H9 (cell line): ENCODE results near the gene SLC35F3. TPM values are rescaled to one million over a fixed set of nuclear protein-coding genes. Genes with fewer than 3 reads are reported as not detected.

Experiments
- DNase-seq: peaks from one replicate; pipeline ENCODE4 v3.0.0-alpha.2; 2017
- H2AFZ ChIP-seq: one replicate; pipeline ENCODE4 v1.6.1; 2013; ENCODE audit warnings: mild to moderate bottlenecking, low read length, control low read depth, moderate library complexity
- H2AK5ac ChIP-seq: 2 replicates; pipeline ENCODE4 v1.6.1; 2013; ENCODE audit warnings: low read length, control low read depth, mixed read lengths; ENCODE audit not compliant: insufficient read length
- H2BK120ac ChIP-seq: one replicate; pipeline ENCODE4 v1.6.1; 2013; ENCODE audit warnings: low read depth, mild to moderate bottlenecking, low read length, control low read depth, inconsistent platforms; ENCODE audit not compliant: poor library complexity, severe bottlenecking
- H2BK12ac ChIP-seq: 2 replicates; pipeline ENCODE4 v1.6.1; 2013; ENCODE audit warnings: low read length, control low read depth, mixed read lengths, low read depth; ENCODE audit not compliant: insufficient read length
- H2BK15ac ChIP-seq: 2 replicates; pipeline ENCODE4 v1.6.1; 2013; ENCODE audit warnings: low read depth, low read length, control low read depth
- H2BK20ac ChIP-seq: one replicate; pipeline ENCODE4 v1.6.1; 2013; ENCODE audit warnings: low read depth, mild to moderate bottlenecking, low read length, control low read depth, inconsistent platforms; ENCODE audit not compliant: poor library complexity, severe bottlenecking
- H2BK5ac ChIP-seq: 2 replicates; pipeline ENCODE4 v1.6.1; 2013; ENCODE audit warnings: low read length, control low read depth, mixed read lengths; ENCODE audit not compliant: insufficient read length
- H3K14ac ChIP-seq: 2 replicates; pipeline ENCODE4 v1.6.1; 2013; ENCODE audit warnings: low read length, control low read depth; ENCODE audit not compliant: insufficient read depth
- H3K18ac ChIP-seq: 2 replicates; pipeline ENCODE4 v1.6.1; 2013; ENCODE audit warnings: low read depth, mild to moderate bottlenecking, mixed read lengths, low read length, control low read depth; ENCODE audit not compliant: insufficient read length
- H3K23ac ChIP-seq: 2 replicates; pipeline ENCODE4 v1.6.1; 2013; ENCODE audit warnings: low read length, control low read depth, mixed read lengths, low read depth; ENCODE audit not compliant: insufficient read length
- H3K23me2 ChIP-seq: 2 replicates; pipeline ENCODE4 v1.6.1; 2013; ENCODE audit warnings: low read depth, mild to moderate bottlenecking, mixed read lengths, low read length, control low read depth; ENCODE audit not compliant: insufficient read length, poor library complexity, severe bottlenecking
- H3K27ac ChIP-seq: 2 replicates; pipeline ENCODE4 v1.5.1; 2013; ENCODE audit warnings: low read length, control low read depth, mixed read lengths, low read depth; ENCODE audit not compliant: insufficient read length
- H3K27me3 ChIP-seq: 2 replicates; pipeline ENCODE4 v1.6.1; 2013; ENCODE audit warnings: low read length, control low read depth, inconsistent platforms; ENCODE audit not compliant: insufficient read depth
- H3K4ac ChIP-seq: 2 replicates; pipeline ENCODE4 v1.6.1; 2013; ENCODE audit warnings: low read depth, mild to moderate bottlenecking, control low read depth, inconsistent platforms, low read length, moderate library complexity
- H3K4me1 ChIP-seq: 2 replicates; pipeline ENCODE4 v1.6.1; 2013; ENCODE audit warnings: low read length, control low read depth, inconsistent platforms; ENCODE audit not compliant: insufficient read depth
- H3K4me2 ChIP-seq: 2 replicates; pipeline ENCODE4 v1.6.1; 2013; ENCODE audit warnings: low read length, control low read depth, mixed read lengths; ENCODE audit not compliant: insufficient read length, insufficient read depth
- H3K56ac ChIP-seq: 2 replicates; pipeline ENCODE4 v1.6.1; 2013; ENCODE audit warnings: low read depth, mild to moderate bottlenecking, mixed read lengths, low read length, control low read depth; ENCODE audit not compliant: insufficient read length
- H3K79me1 ChIP-seq: 2 replicates; pipeline ENCODE4 v1.6.1; 2013; ENCODE audit warnings: low read depth, mild to moderate bottlenecking, moderate library complexity, low read length, control low read depth, inconsistent platforms; ENCODE audit not compliant: insufficient read depth, poor library complexity, severe bottlenecking
- H3K79me2 ChIP-seq: 2 replicates; pipeline ENCODE4 v1.6.1; 2013; ENCODE audit warnings: low read length, control low read depth, inconsistent platforms; ENCODE audit not compliant: insufficient read depth
- H3K9ac ChIP-seq: 2 replicates; pipeline ENCODE4 v1.6.1; 2013; ENCODE audit warnings: low read length, control low read depth, mixed read lengths; ENCODE audit not compliant: insufficient read length; ENCODE audit errors: extremely low read depth
- H3K9me3 ChIP-seq: one replicate; pipeline ENCODE4 v1.6.1; 2013; ENCODE audit warnings: low read depth, low read length, inconsistent platforms; ENCODE audit not compliant: control insufficient read depth
- H3T11ph ChIP-seq: one replicate; pipeline ENCODE4 v1.6.1; 2013; ENCODE audit warnings: mild to moderate bottlenecking, low read length, control low read depth, inconsistent platforms
- H4K20me1 ChIP-seq: one replicate; pipeline ENCODE4 v1.6.1; 2013; ENCODE audit not compliant: control insufficient read depth, insufficient read length, insufficient read depth
- H4K5ac ChIP-seq: 2 replicates; pipeline ENCODE4 v1.6.1; 2013; ENCODE audit warnings: low read depth, mild to moderate bottlenecking, mixed read lengths, low read length, control low read depth; ENCODE audit not compliant: insufficient read length
- H4K8ac ChIP-seq: replicated peaks from 2 replicates; pipeline ENCODE4 v1.6.1; 2013; ENCODE audit warnings: low read length, control low read depth, mixed read lengths, low read depth; ENCODE audit not compliant: insufficient read length
- H4K91ac ChIP-seq: 2 replicates; pipeline ENCODE4 v1.6.1; 2013; ENCODE audit warnings: low read depth, mild to moderate bottlenecking, moderate library complexity, mixed read lengths, low read length, control low read depth; ENCODE audit not compliant: insufficient read length
- H3K27ac Mint-ChIP-seq, 3 experiments: 2 replicates in 2 of 3; 3 replicates in 1 of 3; pipeline ENCODE4 v1.8.0; 2020 to 2021; ENCODE audit warnings: mixed read lengths in 3 of 3, mild to moderate bottlenecking in 1 of 3, moderate library complexity in 1 of 3
- H3K27me3 Mint-ChIP-seq: 2 replicates; pipeline ENCODE4 v1.8.0; 2021; ENCODE audit warnings: low read depth, mild to moderate bottlenecking, moderate library complexity, mixed read lengths
- H3K36me3 Mint-ChIP-seq, 3 experiments: 2 replicates in 2 of 3; 3 replicates in 1 of 3; pipeline ENCODE4 v1.8.0; 2020 to 2021; ENCODE audit warnings: low read depth in 3 of 3, mixed read lengths in 3 of 3; ENCODE audit not compliant: insufficient read depth in 1 of 3
- H3K4me1 Mint-ChIP-seq, 2 experiments: 2 replicates each; pipeline ENCODE4 v1.8.0; 2020; ENCODE audit warnings: mixed read lengths in 2 of 2
- H3K4me3 Mint-ChIP-seq, 2 experiments: 2 replicates in 1 of 2; 3 replicates in 1 of 2; pipeline ENCODE4 v1.8.0; 2020 to 2021; ENCODE audit warnings: mild to moderate bottlenecking in 2 of 2, mixed read lengths in 2 of 2, moderate library complexity in 1 of 2
- H3K9me3 Mint-ChIP-seq, 2 experiments: 2 replicates in 1 of 2; 3 replicates in 1 of 2; pipeline ENCODE4 v1.8.0; 2020; ENCODE audit warnings: mild to moderate bottlenecking in 2 of 2, mixed read lengths in 2 of 2, moderate library complexity in 1 of 2
- WGBS: extraction: QIAGEN DNeasy Blood & Tissue Kit; methylation state at CpG from one replicate; pipeline ENCODE4 v1.1.7; 2013; ENCODE audit warnings: missing lambda C conversion rate, low lambda C conversion rate, mixed read lengths; ENCODE audit not compliant: insufficient read length; ENCODE audit errors: extremely low coverage; 5-methylcytosine and 5-hydroxymethylcytosine counted together
- total RNA-seq: library from RNA; stranded (reverse); gene quantifications from 2 replicates; pipeline ENCODE4 v1.2.1, GENCODE V29; 2021
- TF ChIP-seq, protein P1 (sequence below): fragments of 200-600 bp; sonication (generic); conservative IDR thresholded peaks from 3 replicates; pipeline ENCODE4 v1.8.0; 2021; ENCODE audit warnings: antibody characterized with exemption, mild to moderate bottlenecking

The SLC35F3 gene
- total RNA-seq, 1 experiment from 2014 or later, result 0.81 TPM

DNA sequence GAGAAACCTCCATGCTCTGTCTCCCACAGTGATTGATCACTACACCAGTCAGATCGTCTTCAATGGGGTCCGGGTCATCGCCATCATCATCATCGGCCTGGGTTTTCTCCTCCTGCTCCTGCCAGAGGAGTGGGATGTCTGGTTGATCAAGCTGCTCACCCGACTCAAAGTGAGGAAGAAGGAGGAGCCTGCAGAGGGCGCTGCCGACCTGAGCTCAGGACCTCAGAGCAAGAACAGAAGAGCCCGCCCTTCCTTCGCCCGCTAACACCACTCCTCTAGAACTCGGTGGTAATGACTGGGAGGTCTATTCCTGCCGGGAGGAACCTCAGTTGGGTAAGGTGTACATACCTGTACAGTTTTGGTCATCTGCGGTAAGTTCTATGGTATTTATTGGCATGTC, 418.5 kb downstream of the SLC35F3 start:
- TF ChIP-seq, protein P1, sequence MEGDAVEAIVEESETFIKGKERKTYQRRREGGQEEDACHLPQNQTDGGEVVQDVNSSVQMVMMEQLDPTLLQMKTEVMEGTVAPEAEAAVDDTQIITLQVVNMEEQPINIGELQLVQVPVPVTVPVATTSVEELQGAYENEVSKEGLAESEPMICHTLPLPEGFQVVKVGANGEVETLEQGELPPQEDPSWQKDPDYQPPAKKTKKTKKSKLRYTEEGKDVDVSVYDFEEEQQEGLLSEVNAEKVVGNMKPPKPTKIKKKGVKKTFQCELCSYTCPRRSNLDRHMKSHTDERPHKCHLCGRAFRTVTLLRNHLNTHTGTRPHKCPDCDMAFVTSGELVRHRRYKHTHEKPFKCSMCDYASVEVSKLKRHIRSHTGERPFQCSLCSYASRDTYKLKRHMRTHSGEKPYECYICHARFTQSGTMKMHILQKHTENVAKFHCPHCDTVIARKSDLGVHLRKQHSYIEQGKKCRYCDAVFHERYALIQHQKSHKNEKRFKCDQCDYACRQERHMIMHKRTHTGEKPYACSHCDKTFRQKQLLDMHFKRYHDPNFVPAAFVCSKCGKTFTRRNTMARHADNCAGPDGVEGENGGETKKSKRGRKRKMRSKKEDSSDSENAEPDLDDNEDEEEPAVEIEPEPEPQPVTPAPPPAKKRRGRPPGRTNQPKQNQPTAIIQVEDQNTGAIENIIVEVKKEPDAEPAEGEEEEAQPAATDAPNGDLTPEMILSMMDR, result peak; percentile 82
- H2AFZ ChIP-seq, result peak overlapping the region; percentile 78
- no peak overlapping the region for H4K5ac ChIP-seq
- no peak overlapping the region for H2AK5ac ChIP-seq
- no peaks in the 10 kb centered on the region for H3K79me2 ChIP-seq
- no peaks in the 10 kb centered on the region for H3K36me3 Mint-ChIP-seq
- no peaks in the 10 kb centered on the region for H3K23me2 ChIP-seq
- H3K27me3 ChIP-seq, result no peaks in the 10 kb centered on the region
- no peak overlapping the region for H3K4me3 Mint-ChIP-seq
- peaks cover 36% of the 10 kb centered on the region for H3K27me3 Mint-ChIP-seq
- H3K27ac Mint-ChIP-seq, result no peak overlapping the region
- H3K9me3 ChIP-seq, result no peaks in the 10 kb centered on the region
- H3K9me3 Mint-ChIP-seq, result no peaks in the 10 kb centered on the region
- H2BK20ac ChIP-seq, result no peak overlapping the region
- WGBS, result no CpG with 5 or more reads among the region's 13 CpGs
- no peak overlapping the region for H3K14ac ChIP-seq
- no peak overlapping the region for H3K9ac ChIP-seq
- no peak overlapping the region for H2BK12ac ChIP-seq
- H3K56ac ChIP-seq, result no peak overlapping the region
- H2BK15ac ChIP-seq, result no peak overlapping the region
- no peak overlapping the region for H3K18ac ChIP-seq
- H3K23ac ChIP-seq, result no peak overlapping the region
- H3K4me1 Mint-ChIP-seq, result peaks cover 10 to 14% of the 10 kb centered on the region in 2 experiments
- H3T11ph ChIP-seq, result no peak overlapping the region
- no peak overlapping the region for H2BK5ac ChIP-seq
- DNase-seq, result peak; percentile 90
- no peak overlapping the region for H2BK120ac ChIP-seq
- no peak overlapping the region for H3K27ac ChIP-seq
- H3K79me1 ChIP-seq, result no peaks in the 10 kb centered on the region
- H4K91ac ChIP-seq, result no peak overlapping the region
- no peak overlapping the region for H3K4me2 ChIP-seq
- no peaks in the 10 kb centered on the region for H4K20me1 ChIP-seq
- no peak overlapping the region for H3K4ac ChIP-seq
- H4K8ac ChIP-seq, result no peak overlapping the region
- no peaks in the 10 kb centered on the region for H3K4me1 ChIP-seq
